HepG2 (cell line): ENCODE results near the gene LDLRAD3. TPM values are rescaled to one million over a fixed set of nuclear protein-coding genes. Genes with fewer than 3 reads are reported as not detected.

Source experiments
- ATAC-seq: fragments of 200-7000 bp; cut with Tn5 transposase; 3 replicates; pipeline ENCODE4 v1.9.1; 2020; ENCODE audit warnings: mild to moderate bottlenecking, moderate library complexity
- BruUV-seq: library from RNA; stranded (reverse); fragments of 400-500 nt; replicated peaks from 2 replicates; lab custom pipeline; 2021; lab: Mats Ljungman, UMichigan
- CTCF ChIA-PET: fragments of 300-600 bp; formaldehyde crosslinking; extraction: SDS; loops from one replicate; lab custom pipeline; 2021; ENCODE audit warnings: low total read pairs, inconsistent platforms, low intra/inter-chr PET ratio; lab: Yijun Ruan, JAX
- POLR2A ChIA-PET: fragments of 350-600 bp; sonication (Branson Sonifier 250); formaldehyde crosslinking; loops from one replicate; lab custom pipeline; 2020; ENCODE audit warnings: antibody characterized with exemption, inconsistent platforms; lab: Yijun Ruan, JAX
- DNase-seq: peaks from one replicate; pipeline ENCODE4 v3.0.0-alpha.2; 2015; ENCODE audit warnings: low spot score
- FAIRE-seq: peaks from 3 replicates; lab custom pipeline; 2011; peaks lifted over from hg19 to GRCh38; lab: Jason Lieb, UNC
- H2AFZ ChIP-seq: one replicate; pipeline ENCODE4 v1.6.1; 2011; ENCODE audit warnings: low read length, inconsistent platforms
- H3K27ac ChIP-seq: fragments of 300-600 bp; 3 replicates; pipeline ENCODE4 v1.8.0; 2011; ENCODE audit warnings: mixed run types, mild to moderate bottlenecking, mixed read lengths, low read length, inconsistent platforms; ENCODE audit not compliant: insufficient read depth; ENCODE audit errors: extremely low read length
- H3K27me3 ChIP-seq, 2 experiments: fragments of 200-600 bp in 1 of 2; 2 replicates in 1 of 2; 3 replicates in 1 of 2; pipeline versions ENCODE4 v1.6.0 to v1.8.0; 2011; ENCODE audit warnings: low read length in 2 of 2, mild to moderate bottlenecking in 2 of 2, moderate library complexity in 2 of 2, inconsistent platforms in 1 of 2; ENCODE audit not compliant: insufficient read depth in 2 of 2, control insufficient read depth in 1 of 2
- H3K36me3 ChIP-seq, 2 experiments: fragments of 200-600 bp in 1 of 2; replicated peaks in 1 of 2; 2 replicates in 1 of 2; 3 replicates in 1 of 2; pipeline versions ENCODE4 v1.5.1 to v1.8.0; 2011; ENCODE audit warnings: low read length in 2 of 2, inconsistent platforms in 1 of 2; ENCODE audit not compliant: insufficient read depth in 2 of 2, control insufficient read depth in 1 of 2
- H3K4me1 ChIP-seq: 2 replicates; pipeline ENCODE4 v1.5.1; 2012; ENCODE audit warnings: low read length, inconsistent platforms; ENCODE audit not compliant: insufficient read depth
- H3K4me2 ChIP-seq: 2 replicates; pipeline ENCODE4 v1.6.0; 2011; ENCODE audit warnings: low read depth, low read length, inconsistent platforms
- H3K4me3 ChIP-seq, 3 experiments: fragments of 200-600 bp in 1 of 3; sonication (generic), shearing (Covaris generic) in 1 of 3; replicated peaks in 1 of 3; 2 replicates each; pipeline ENCODE4 v1.5.1; 2011 to 2016; ENCODE audit warnings: low read length in 3 of 3, inconsistent platforms in 2 of 3, low read depth in 2 of 3, mild to moderate bottlenecking in 2 of 3, control low read depth in 1 of 3, mixed read lengths in 1 of 3; ENCODE audit not compliant: insufficient read depth in 1 of 3
- H3K79me2 ChIP-seq: one replicate; pipeline ENCODE4 v1.6.1; 2011; ENCODE audit warnings: low read length, inconsistent platforms; ENCODE audit not compliant: insufficient read depth
- H3K9ac ChIP-seq: 2 replicates; pipeline ENCODE4 v1.6.0; 2011; ENCODE audit warnings: mild to moderate bottlenecking, low read depth, low read length, inconsistent platforms; ENCODE audit not compliant: insufficient read depth
- H3K9me3 ChIP-seq: 2 replicates; pipeline ENCODE4 v1.5.1; 2012; ENCODE audit warnings: mild to moderate bottlenecking, low read length
- H4K20me1 ChIP-seq: 2 replicates; pipeline ENCODE4 v1.6.0; 2011; ENCODE audit warnings: inconsistent platforms, mild to moderate bottlenecking, low read length, moderate library complexity; ENCODE audit not compliant: insufficient read depth
- ASH2L ChIP-seq: fragments of 300-600, 200-600 bp; sonication (generic); IDR thresholded peaks from 2 replicates; pipeline ENCODE4 v1.7.0; 2017; ENCODE audit warnings: low read depth, mild to moderate bottlenecking, moderate library complexity, mixed read lengths, low read length; ENCODE audit not compliant: insufficient read length
- CBFB ChIP-seq: sonication (generic); formaldehyde crosslinking; IDR thresholded peaks from 2 replicates; pipeline ENCODE4 v1.4.0; 2020; ENCODE audit warnings: missing genetic modification reagents
- FOXK1 ChIP-seq: sonication (generic); formaldehyde crosslinking; IDR thresholded peaks from 2 replicates; pipeline ENCODE4 v1.4.0; 2020; ENCODE audit warnings: low read depth, missing genetic modification reagents, borderline replicate concordance
- GTF3A ChIP-seq: sonication (generic); formaldehyde crosslinking; conservative IDR thresholded peaks from 2 replicates; pipeline ENCODE4 v1.4.0; 2020; ENCODE audit warnings: mild to moderate bottlenecking, missing genetic modification reagents
- HDAC1 ChIP-seq: sonication (generic); formaldehyde crosslinking; IDR thresholded peaks from 2 replicates; pipeline ENCODE4 v1.5.1; 2020; ENCODE audit warnings: mild to moderate bottlenecking, missing genetic modification reagents
- HNF4A ChIP-seq: sonication (generic); formaldehyde crosslinking; IDR thresholded peaks from 2 replicates; pipeline ENCODE4 v1.4.0; 2020; ENCODE audit warnings: missing genetic modification reagents
- KLF9 ChIP-seq: IDR thresholded peaks from 2 replicates; pipeline ENCODE4 v1.6.1; 2016; ENCODE audit warnings: low read depth
- SIX1 ChIP-seq: sonication (generic); formaldehyde crosslinking; IDR thresholded peaks from 2 replicates; pipeline ENCODE4 v1.4.0; 2020; ENCODE audit warnings: missing genetic modification reagents, borderline replicate concordance
- SIX4 ChIP-seq: sonication (generic); formaldehyde crosslinking; IDR thresholded peaks from 2 replicates; pipeline ENCODE4 v1.4.0; 2020; ENCODE audit warnings: missing genetic modification reagents
- ZNF274 ChIP-seq: sonication (generic); formaldehyde crosslinking; IDR thresholded peaks from 2 replicates; pipeline ENCODE4 v1.5.1; 2020; ENCODE audit warnings: mild to moderate bottlenecking, missing genetic modification reagents
- ZNF317 ChIP-seq: sonication (generic); formaldehyde crosslinking; IDR thresholded peaks from 2 replicates; pipeline ENCODE4 v1.5.0; 2020; ENCODE audit warnings: mild to moderate bottlenecking, missing genetic modification reagents
- in situ Hi-C: cut with HindIII; loops from 2 replicates; pipeline ENCODE4 v1.10.0; 2017; ENCODE audit warnings: low pct_unique_long_range_greater_than_20kb; ENCODE audit not compliant: extremely low pct_ligation_motif_present
- intact Hi-C: fragments of 100-400 bp; cut with micrococcal nuclease; formaldehyde crosslinking; loops from one replicate; pipeline ENCODE4 v1.10.0; 2022; ENCODE audit not compliant: unreplicated experiment
- polyA plus RNA-seq, 8 experiments: library from polyadenylated mRNA; depleted of rRNA in 3 of 8; stranded (reverse) in 7 of 8; unstranded in 1 of 8; fragments of >200 nt; fragmentation: Illumina TruSeq in 4 of 8; extraction: Trizol in 4 of 8; gene quantifications; 2 replicates each; pipeline versions ENCODE4 v1.2.1 to v1.2.3, GENCODE V29; 2011 to 2016; ENCODE audit warnings: low read depth in 4 of 8, missing spikeins in 1 of 8, mixed read lengths in 1 of 8; ENCODE audit not compliant: insufficient read depth in 1 of 8
- total RNA-seq, 5 experiments: library from RNA; depleted of rRNA; stranded (reverse); fragments of >200 nt; fragmentation: Illumina TruSeq; extraction: Trizol; gene quantifications; 2 replicates each; pipeline ENCODE4 v1.2.3, GENCODE V29; 2016; ENCODE audit warnings: low read depth in 1 of 5
- TF ChIP-seq, protein P1 (sequence below): sonication (generic); formaldehyde crosslinking; IDR thresholded peaks from 2 replicates; pipeline ENCODE4 v1.4.0; 2020; ENCODE audit warnings: missing genetic modification reagents

The LDLRAD3 gene
- total and polyA plus RNA-seq, 2 of the 13 experiments (the other 11 are each of a cell fraction or from before 2014, with no cell fraction given), result 0.50 to 0.60 TPM

- intact Hi-C loops (no loop called here), in situ Hi-C loops (no loop called here)
- BruUV-seq, result no TSS peak
- H3K4me3 ChIP-seq, result no peak overlapping the region
- H3K27ac ChIP-seq, result no peak overlapping the region
- H4K20me1 ChIP-seq, result no peaks in the 10 kb centered on the region
- H2AFZ ChIP-seq, result peak overlapping the region; percentile 52
- H3K36me3 ChIP-seq, result no peaks in the 10 kb centered on the region
- CTCF ChIA-PET, result no interaction called here
- peak overlapping the region; percentile 33; the same call in 1 of the 2 replicates for H3K4me2 ChIP-seq
- peak; percentile 16 for DNase-seq
- POLR2A ChIA-PET, result no interaction called here
- no peaks in the 10 kb centered on the region for H3K79me2 ChIP-seq
- peaks cover 13% of the 10 kb centered on the region for H3K4me1 ChIP-seq
- H3K9me3 ChIP-seq, result peaks cover 4% of the 10 kb centered on the region; the same call in 1 of the 2 replicates
- TF ChIP-seq ASH2L, result peak; percentile 37
- peak; percentile 39; the same call in 1 of the 2 replicates for TF ChIP-seq HNF4A (CRISPR knock-in tag)
- no peak for TF ChIP-seq FOXK1 (CRISPR knock-in tag)
- no peak for TF ChIP-seq GTF3A (CRISPR knock-in tag)
- TF ChIP-seq CBFB (CRISPR knock-in tag), result no peak
- peak; percentile 23; the same call in 1 of the 2 replicates for TF ChIP-seq ZNF317 (CRISPR knock-in tag)
- peak; percentile 93 for TF ChIP-seq SIX4
- TF ChIP-seq HDAC1, result no peak
- TF ChIP-seq, protein P1, sequence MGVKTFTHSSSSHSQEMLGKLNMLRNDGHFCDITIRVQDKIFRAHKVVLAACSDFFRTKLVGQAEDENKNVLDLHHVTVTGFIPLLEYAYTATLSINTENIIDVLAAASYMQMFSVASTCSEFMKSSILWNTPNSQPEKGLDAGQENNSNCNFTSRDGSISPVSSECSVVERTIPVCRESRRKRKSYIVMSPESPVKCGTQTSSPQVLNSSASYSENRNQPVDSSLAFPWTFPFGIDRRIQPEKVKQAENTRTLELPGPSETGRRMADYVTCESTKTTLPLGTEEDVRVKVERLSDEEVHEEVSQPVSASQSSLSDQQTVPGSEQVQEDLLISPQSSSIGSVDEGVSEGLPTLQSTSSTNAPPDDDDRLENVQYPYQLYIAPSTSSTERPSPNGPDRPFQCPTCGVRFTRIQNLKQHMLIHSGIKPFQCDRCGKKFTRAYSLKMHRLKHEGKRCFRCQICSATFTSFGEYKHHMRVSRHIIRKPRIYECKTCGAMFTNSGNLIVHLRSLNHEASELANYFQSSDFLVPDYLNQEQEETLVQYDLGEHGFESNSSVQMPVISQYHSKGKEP (CRISPR knock-in tag), result no peak
- TF ChIP-seq KLF9 (CRISPR knock-in tag), result no peak
- no peak for TF ChIP-seq ZNF274 (CRISPR knock-in tag)
- TF ChIP-seq SIX1 (CRISPR knock-in tag), result peak; percentile 92; the same call in 1 of the 2 replicates
- H3K27me3 ChIP-seq, result no peaks in the 10 kb centered on the region
- no peak for FAIRE-seq
- no peak overlapping the region for H3K9ac ChIP-seq
- peak; percentile 74 for ATAC-seq
These were observed 146.1 kb downstream of the LDLRAD3 start for GRCh38 chr11:36089920-36090319.
